ENCODE measurements around the gene UBE2H.
"Not testable (repeated sequence)": the region's sequence is repeated elsewhere in the genome, so short reads cannot be mapped to it uniquely, and the experiment has no call there.

Gene UBE2H

GRCh38 chr7:129952653-129953560 lies at the start of gene UBE2H:
UBE2H (minus strand) TSS chr7:129952960; CDS start chr7:129952555, 405 bp downstream.
- peak; percentile 85 for DNase-seq (ENCODE audit: low read depth)

GRCh38 chr7:129998446-129998845 lies 45.7 kb upstream of the UBE2H start:
- no peak for DNase-seq (ENCODE audit: low read depth)

- no peak for DNase-seq (ENCODE audit: low read depth)
These were observed 44.5 kb upstream of the UBE2H start for GRCh38 chr7:129997285-129997684.

GRCh38 chr7:129993275-129993674 lies 40.5 kb upstream of the UBE2H start:
- no peak for DNase-seq (ENCODE audit: low read depth)

GRCh38 chr7:129990403-129991192 lies 37.8 kb upstream of the UBE2H start:
- no peak for DNase-seq (ENCODE audit: low read depth)

GRCh38 chr7:129989466-129989865 lies 36.7 kb upstream of the UBE2H start:
- peak; percentile 44 for DNase-seq (ENCODE audit: low read depth)

GRCh38 chr7:129986600-129986999 lies 33.8 kb upstream of the UBE2H start:
- no peak for DNase-seq (ENCODE audit: low read depth)

- DNase-seq (ENCODE audit: low read depth), result no peak
These were observed 27.9 kb upstream of the UBE2H start for GRCh38 chr7:129980667-129981066.

GRCh38 chr7:129975309-129975708 lies 22.5 kb upstream of the UBE2H start:
- no peak for DNase-seq (ENCODE audit: low read depth)

- no peak for DNase-seq (ENCODE audit: low read depth)
These were observed 18.1 kb upstream of the UBE2H start for GRCh38 chr7:129970816-129971215.

- DNase-seq (ENCODE audit: low read depth), result no peak
These were observed 17.2 kb upstream of the UBE2H start for GRCh38 chr7:129969881-129970446.

GRCh38 chr7:129968592-129969383 lies 16.0 kb upstream of the UBE2H start:
- DNase-seq (ENCODE audit: low read depth), result no peak

- not testable (repeated sequence) for DNase-seq (ENCODE audit: low read depth)
These were observed 7.4 kb upstream of the UBE2H start for GRCh38 chr7:129960204-129960475.

GRCh38 chr7:129959471-129960203 lies 6.9 kb upstream of the UBE2H start:
- DNase-seq (ENCODE audit: low read depth), result no peak

GRCh38 chr7:129958643-129959470 lies 6.1 kb upstream of the UBE2H start:
- no peak for DNase-seq (ENCODE audit: low read depth)

GRCh38 chr7:129955993-129956543 lies 3.3 kb upstream of the UBE2H start:
- DNase-seq (ENCODE audit: low read depth), result no peak

GRCh38 chr7:129952086-129952652 lies 591 bp downstream of the UBE2H start:
- DNase-seq (ENCODE audit: low read depth), result no peak

GRCh38 chr7:129951226-129952085 lies 1.3 kb downstream of the UBE2H start:
- DNase-seq (ENCODE audit: low read depth), result no peak

GRCh38 chr7:129950933-129951225 lies 1.9 kb downstream of the UBE2H start:
- no peak for DNase-seq (ENCODE audit: low read depth)
